ENCODE data around the gene OFD1.

- TF ChIP-seq, protein P1, sequence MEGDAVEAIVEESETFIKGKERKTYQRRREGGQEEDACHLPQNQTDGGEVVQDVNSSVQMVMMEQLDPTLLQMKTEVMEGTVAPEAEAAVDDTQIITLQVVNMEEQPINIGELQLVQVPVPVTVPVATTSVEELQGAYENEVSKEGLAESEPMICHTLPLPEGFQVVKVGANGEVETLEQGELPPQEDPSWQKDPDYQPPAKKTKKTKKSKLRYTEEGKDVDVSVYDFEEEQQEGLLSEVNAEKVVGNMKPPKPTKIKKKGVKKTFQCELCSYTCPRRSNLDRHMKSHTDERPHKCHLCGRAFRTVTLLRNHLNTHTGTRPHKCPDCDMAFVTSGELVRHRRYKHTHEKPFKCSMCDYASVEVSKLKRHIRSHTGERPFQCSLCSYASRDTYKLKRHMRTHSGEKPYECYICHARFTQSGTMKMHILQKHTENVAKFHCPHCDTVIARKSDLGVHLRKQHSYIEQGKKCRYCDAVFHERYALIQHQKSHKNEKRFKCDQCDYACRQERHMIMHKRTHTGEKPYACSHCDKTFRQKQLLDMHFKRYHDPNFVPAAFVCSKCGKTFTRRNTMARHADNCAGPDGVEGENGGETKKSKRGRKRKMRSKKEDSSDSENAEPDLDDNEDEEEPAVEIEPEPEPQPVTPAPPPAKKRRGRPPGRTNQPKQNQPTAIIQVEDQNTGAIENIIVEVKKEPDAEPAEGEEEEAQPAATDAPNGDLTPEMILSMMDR (IDR thresholded peaks at IDR 0.05; ENCODE audit: poor library complexity): no peak
- no peak for TF ChIP-seq EZH2phosphoT487 (IDR thresholded peaks at IDR 0.05; ENCODE audit: low read depth, severe bottlenecking, unreplicated experiment)
- no peak for TF ChIP-seq EZH2 (IDR thresholded peaks at IDR 0.05; ENCODE audit: borderline replicate concordance)
These were observed 16.7 kb upstream of the OFD1 start for GRCh38 chrX:13717700-13718472.

All from hepatocyte (in vitro differentiated cells).